RWPE1 (cell line): Measurements from ENCODE around the gene WDR18.
A peak's percentile ranks its signal among the peaks of the same experiment; 100 is the strongest.
"Not testable (repeated sequence)": the region's sequence is repeated elsewhere in the genome, so short reads cannot be mapped to it uniquely, and the experiment has no call there.

ENCODE experiments used
- CTCF ChIA-PET: fragments of 350-600 bp; sonication (Branson Sonifier 250); formaldehyde crosslinking; extraction: SDS; loops from one replicate; lab custom pipeline; 2021; lab: Yijun Ruan, JAX
- POLR2A ChIA-PET: fragments of 400-600 bp; formaldehyde crosslinking; extraction: SDS; loops from one replicate; lab custom pipeline; 2020; ENCODE audit warnings: antibody characterized with exemption; ENCODE audit not compliant: low non-redundant PET; lab: Yijun Ruan, JAX
- DNase-seq: peaks from one replicate; pipeline ENCODE4 v3.0.0; 2012; ENCODE audit warnings: low spot score
- H3K27ac ChIP-seq: fragments of 450-650 bp; 2 replicates; pipeline ENCODE4 v1.5.1; 2017
- CTCF ChIP-seq: fragments of 450-650 bp; conservative IDR thresholded peaks from 2 replicates; pipeline ENCODE4 v1.5.1; 2017; ENCODE audit warnings: low read depth, mild to moderate bottlenecking

WDR18 gene

GRCh38 chr19:954272-954671 lies 29.9 kb upstream of the WDR18 start:
- no peak for DNase-seq
- TF ChIP-seq CTCF = no peak
- ChIA-PET CTCF (interaction anchor here (1.0 kb wide), 1 partner anchor 17 kb away, joined by 3 read pairs; no protein-coding TSS in a partner anchor), POLR2A (no interaction called here)
- no peak overlapping the region for H3K27ac ChIP-seq

- no peak for DNase-seq
- no peak overlapping the region for H3K27ac ChIP-seq
- ChIA-PET POLR2A (no interaction called here), CTCF (no interaction called here)
- TF ChIP-seq CTCF = no peak
These were observed 29.3 kb upstream of the WDR18 start for GRCh38 chr19:954672-955494.

GRCh38 chr19:955803-956765 lies 28.1 kb upstream of the WDR18 start:
- ChIA-PET POLR2A (interaction anchor here (1.0 kb wide), 1 partner anchor 33 kb away, joined by 4 read pairs; no protein-coding TSS in a partner anchor), CTCF (interaction anchor here (0.5 kb wide), 1 partner anchor 158 kb away, joined by 3 read pairs; no protein-coding TSS in a partner anchor)
- DNase-seq = no peak
- TF ChIP-seq CTCF = no peak
- H3K27ac ChIP-seq = peak overlapping the region; percentile 42; the same call in 1 of the 2 replicates

GRCh38 chr19:956766-957440 lies 27.2 kb upstream of the WDR18 start:
- no peak for TF ChIP-seq CTCF
- peak overlapping the region; percentile 42 for H3K27ac ChIP-seq
- CTCF ChIA-PET = interaction anchor here (0.5 kb wide), 1 partner anchor 159 kb away, joined by 3 read pairs; no protein-coding TSS in a partner anchor
- DNase-seq = peak; percentile 61
- POLR2A ChIA-PET = interaction anchor here (1.0 kb wide), 1 partner anchor 34 kb away, joined by 4 read pairs; no protein-coding TSS in a partner anchor

- DNase-seq, POLR2A ChIA-PET, CTCF ChIA-PET: not testable (repeated sequence)
- peak overlapping the region; percentile 42; the same call in 1 of the 2 replicates for H3K27ac ChIP-seq
These were observed 26.6 kb upstream of the WDR18 start for GRCh38 chr19:957578-957977.

GRCh38 chr19:958967-959855 lies 24.9 kb upstream of the WDR18 start:
- ChIA-PET POLR2A (no interaction called here), CTCF (interaction anchor here (0.7 kb wide), 1 partner anchor 243 kb away, joined by 3 read pairs; no protein-coding TSS in a partner anchor)
- peak; percentile 68 for DNase-seq
- TF ChIP-seq CTCF = no peak
- H3K27ac ChIP-seq = peak overlapping the region; percentile 19
